PFSK-1 (cell line): ENCODE measurements around the gene TMEM119.

Source experiments
- REST ChIP-seq, 2 experiments: IDR thresholded peaks; 2 replicates each; pipeline versions ENCODE4 v1.6.1 to v1.8.0; 2011 to 2012; ENCODE audit warnings: low read depth in 2 of 2, low read length in 2 of 2, control low read depth in 1 of 2, inconsistent platforms in 1 of 2, mild to moderate bottlenecking in 1 of 2, moderate library complexity in 1 of 2; ENCODE audit not compliant: insufficient read depth in 1 of 2
- SIN3A ChIP-seq: IDR thresholded peaks from 2 replicates; pipeline ENCODE4 v1.6.1; 2012; ENCODE audit warnings: mild to moderate bottlenecking, low read length, moderate library complexity, borderline replicate concordance; ENCODE audit not compliant: insufficient read depth

GRCh38 chr12:108583991-108584390 lies 13.9 kb downstream of the TMEM119 start:
- TF ChIP-seq REST (IDR thresholded peaks at IDR 0.05; ENCODE audit: insufficient read depth in 1 of 2, low read depth in 2 of 2, low read length in 2 of 2) (no peak), SIN3A (no peak)
